Adipocyte (in vitro differentiated cells): ENCODE data around the gene COPB1.

Experiments
- DNase-seq: peaks from one replicate; pipeline ENCODE4 v3.0.0-alpha.2; 2015; ENCODE audit warnings: low read depth
- H3K27me3 ChIP-seq: replicated peaks from 2 replicates; pipeline ENCODE4 v1.7.0; 2013; ENCODE audit warnings: mild to moderate bottlenecking, low read length, moderate library complexity; ENCODE audit not compliant: control insufficient read depth, insufficient read depth
- H3K36me3 ChIP-seq: 2 replicates; pipeline ENCODE4 v1.7.0; 2013; ENCODE audit warnings: low read length, mild to moderate bottlenecking, moderate library complexity; ENCODE audit not compliant: control insufficient read depth, insufficient read depth, severe bottlenecking
- H3K4me1 ChIP-seq: 2 replicates; pipeline ENCODE4 v1.7.0; 2013; ENCODE audit warnings: mild to moderate bottlenecking, low read length, moderate library complexity; ENCODE audit not compliant: control insufficient read depth, insufficient read depth
- H3K4me3 ChIP-seq: 2 replicates; pipeline ENCODE4 v1.7.0; 2013; ENCODE audit warnings: mild to moderate bottlenecking, low read length, moderate library complexity
- H3K9ac ChIP-seq: 2 replicates; pipeline ENCODE4 v1.7.0; 2013; ENCODE audit warnings: mild to moderate bottlenecking, low read length, moderate library complexity
- H3K9me3 ChIP-seq: 2 replicates; pipeline ENCODE4 v1.7.0; 2013; ENCODE audit warnings: mild to moderate bottlenecking, low read length, moderate library complexity; ENCODE audit not compliant: control insufficient read depth

COPB1 gene

DNA sequence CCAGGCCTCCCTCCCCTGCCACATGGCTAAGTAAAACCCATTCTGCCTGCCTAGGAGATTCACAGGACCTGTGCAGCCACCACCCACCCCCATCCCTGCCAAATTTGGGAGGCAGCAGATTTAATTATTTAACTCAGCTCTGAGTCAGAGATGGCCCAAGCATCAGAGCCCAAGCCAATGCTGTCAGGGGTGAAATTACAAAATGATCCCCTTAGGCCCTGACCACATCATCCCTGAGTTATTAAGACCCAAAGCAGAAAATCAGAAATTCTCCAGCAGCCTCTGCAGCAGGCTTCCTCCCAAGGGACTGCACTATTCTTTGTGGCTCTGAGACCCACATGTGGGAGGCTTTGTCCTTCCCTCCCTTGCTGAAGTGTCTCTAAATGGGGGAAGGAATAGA lies 87.8 kb downstream of the COPB1 start:
- Histone ChIP-seq H3K4me1 (peaks cover 56% of the 10 kb centered on the region), H3K36me3 (no peaks in the 10 kb centered on the region), H3K4me3 (peak overlapping the region; percentile 33), H3K9ac (peak overlapping the region; percentile 73), H3K27me3 (no peaks in the 10 kb centered on the region), H3K9me3 (no peaks in the 10 kb centered on the region)
- peak; percentile 94 for DNase-seq

DNA sequence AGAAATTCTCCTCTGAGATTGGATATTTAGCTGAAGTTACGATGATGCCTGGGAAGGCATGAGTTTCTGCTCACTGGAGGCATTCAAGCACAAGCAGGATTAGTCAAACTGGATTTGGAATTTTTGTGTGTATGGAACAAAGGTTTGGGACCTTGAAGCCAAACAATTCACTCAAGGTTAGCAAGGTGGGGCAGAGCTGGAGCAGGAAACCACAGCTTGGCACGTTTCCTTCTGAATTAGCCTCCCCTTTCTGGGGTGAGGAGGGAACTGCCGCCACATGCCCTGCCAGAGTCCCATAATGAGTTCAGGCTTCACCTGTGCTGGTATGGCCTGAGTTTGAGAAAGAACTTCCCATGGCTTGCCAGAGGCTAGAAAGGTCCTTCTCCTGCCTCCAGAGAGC lies 89.7 kb downstream of the COPB1 start:
- H3K4me3 ChIP-seq = no peak overlapping the region
- H3K9me3 ChIP-seq = no peaks in the 10 kb centered on the region
- H3K36me3 ChIP-seq = no peaks in the 10 kb centered on the region
- no peak for DNase-seq
- peaks cover 47% of the 10 kb centered on the region for H3K4me1 ChIP-seq
- no peaks in the 10 kb centered on the region for H3K27me3 ChIP-seq
- no peak overlapping the region for H3K9ac ChIP-seq

GRCh38 chr11:14408612-14409011 lies 91.0 kb downstream of the COPB1 start:
- Histone ChIP-seq H3K9me3 (no peaks in the 10 kb centered on the region), H3K4me1 (peaks cover 35% of the 10 kb centered on the region), H3K4me3 (no peak overlapping the region), H3K9ac (no peak overlapping the region), H3K27me3 (no peaks in the 10 kb centered on the region), H3K36me3 (no peaks in the 10 kb centered on the region)
- DNase-seq = no peak
